Stimulated activated naive CD4-positive, alpha-beta T cell treated with Interleukin-2 at 50 U/mL for 16 hours (primary cell): ENCODE results near the gene PPP1R9A.

Source experiments
- DNase-seq: peaks from one replicate; lab custom pipeline; 2025; lab: John Stamatoyannopoulos, UW

The PPP1R9A gene

DNA sequence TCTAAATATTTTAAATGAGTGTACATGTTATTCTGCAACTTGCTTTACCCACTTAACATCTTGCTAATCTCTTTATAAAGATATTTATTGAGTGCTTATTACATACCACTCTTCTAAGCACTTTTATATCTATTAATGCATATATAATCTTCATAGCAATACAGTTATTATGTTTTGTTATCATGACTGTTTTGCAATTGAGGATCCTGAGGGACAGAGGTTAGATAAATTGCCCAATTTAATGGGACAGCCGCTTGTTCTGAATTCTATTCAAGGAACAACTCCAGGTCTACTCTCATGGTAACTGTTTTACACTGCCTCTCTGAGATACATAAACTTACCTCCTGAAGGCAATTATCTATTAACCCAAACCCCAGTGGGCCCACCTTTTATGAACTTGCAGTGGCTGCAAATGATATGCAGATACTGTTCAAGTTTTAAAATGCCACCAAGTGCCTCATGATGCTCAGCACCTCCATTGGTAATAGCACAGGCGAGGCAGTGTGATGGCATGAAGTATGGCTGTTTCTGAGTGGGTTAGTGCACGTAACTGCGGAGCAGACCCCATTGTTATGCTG lies 356.5 kb downstream of the PPP1R9A start:
- no peak for DNase-seq

DNA sequence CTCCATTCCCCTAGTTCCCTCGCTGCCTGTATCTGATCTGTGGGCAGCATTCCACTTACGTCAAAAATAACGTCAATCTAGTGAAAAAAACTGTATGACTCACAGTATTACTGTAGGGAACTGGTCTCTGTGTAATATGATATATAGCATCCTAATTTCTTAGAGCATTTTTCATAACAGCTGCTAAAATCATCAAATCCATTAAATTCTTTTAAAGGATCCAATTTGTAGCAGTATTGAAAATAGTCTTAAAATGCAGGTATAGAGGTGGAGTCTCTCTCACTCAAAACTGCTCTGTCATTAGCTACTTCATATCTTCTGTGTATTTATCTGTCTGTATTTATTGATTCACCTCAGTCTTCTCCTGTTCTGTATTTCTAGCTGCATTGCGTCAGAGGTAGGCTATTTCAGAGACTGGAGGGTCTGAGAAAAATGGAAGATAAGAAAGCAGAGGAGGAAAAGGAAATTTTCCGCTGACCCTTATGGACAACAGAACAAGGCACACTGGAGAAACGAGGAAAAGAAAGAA lies 357.0 kb downstream of the PPP1R9A start:
- no peak for DNase-seq

DNA sequence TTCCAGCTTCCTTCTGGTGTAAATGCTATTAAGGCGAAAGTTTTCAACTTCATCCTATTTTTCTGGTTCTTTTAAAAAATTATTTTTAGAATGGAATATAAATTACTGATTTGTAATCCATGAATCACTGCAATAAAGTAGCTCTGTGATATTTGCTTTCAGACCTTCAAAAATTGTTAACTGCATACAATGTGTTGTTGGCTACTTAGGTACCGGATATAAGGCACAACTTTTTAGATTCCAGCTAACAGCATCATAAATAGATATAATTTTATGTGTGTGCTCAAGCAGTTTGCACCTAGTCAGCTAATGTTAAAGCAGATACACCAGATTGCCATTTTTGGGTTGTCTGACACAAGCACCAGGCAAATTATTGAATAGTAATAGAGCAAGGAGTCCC lies 358.2 kb downstream of the PPP1R9A start:
- no peak for DNase-seq

DNA sequence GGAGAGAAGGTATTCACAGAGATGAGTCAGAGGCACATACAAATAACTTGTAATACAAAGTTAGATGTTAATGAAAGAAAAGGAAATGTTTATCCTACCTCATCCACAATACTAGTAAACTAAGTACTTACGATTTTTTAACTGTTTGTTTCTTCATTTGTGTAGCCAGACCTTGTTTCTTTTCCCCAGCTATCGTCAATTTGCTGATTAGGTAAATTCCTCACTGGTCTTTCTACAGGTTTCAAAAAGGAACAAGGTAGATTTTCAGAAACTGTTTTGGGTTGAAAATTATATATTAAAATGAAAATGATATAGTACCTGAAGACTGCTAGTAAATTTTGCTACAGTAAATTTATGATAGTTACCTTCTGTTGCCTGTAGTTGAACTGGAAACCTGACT lies 360.4 kb downstream of the PPP1R9A start:
- no peak for DNase-seq

DNA sequence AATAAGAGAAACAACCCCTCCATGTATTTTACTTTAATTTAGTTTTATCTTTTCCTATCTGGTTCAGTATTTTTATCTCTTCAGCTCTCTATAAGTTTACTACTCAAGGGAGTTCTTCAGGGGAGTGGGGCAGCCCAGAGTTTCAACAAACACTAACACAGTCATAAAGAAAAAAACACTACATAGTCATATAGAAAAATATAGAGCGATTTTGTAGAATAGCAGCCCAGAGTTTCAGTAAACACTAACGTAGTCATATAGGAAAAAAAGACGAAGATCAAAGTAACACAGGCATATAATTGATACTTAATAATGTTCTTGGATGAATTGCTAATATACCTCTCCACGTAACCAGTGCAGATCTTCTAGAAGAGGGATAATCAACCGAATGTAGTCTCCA lies 362.2 kb downstream of the PPP1R9A start:
- no peak for DNase-seq

DNA sequence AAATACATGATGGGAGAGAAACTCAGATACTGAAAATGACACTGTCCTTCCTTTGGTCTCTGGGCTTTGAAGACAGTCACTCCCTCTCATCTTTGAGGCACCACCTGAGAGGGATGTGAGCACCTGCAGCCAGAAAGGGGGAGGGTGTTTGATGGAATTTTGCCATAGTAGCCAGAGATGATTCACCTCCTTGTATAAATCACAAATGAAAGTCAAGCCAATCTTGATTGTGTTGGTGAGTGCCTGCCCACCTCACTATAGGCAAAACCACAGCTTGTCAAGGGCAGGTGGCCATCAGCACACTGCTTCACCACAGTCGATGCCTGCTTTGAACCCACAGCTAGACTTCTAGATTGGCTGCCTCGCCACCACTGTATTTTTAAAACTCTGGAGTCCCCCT lies 368.7 kb downstream of the PPP1R9A start:
- DNase-seq, result no peak

DNA sequence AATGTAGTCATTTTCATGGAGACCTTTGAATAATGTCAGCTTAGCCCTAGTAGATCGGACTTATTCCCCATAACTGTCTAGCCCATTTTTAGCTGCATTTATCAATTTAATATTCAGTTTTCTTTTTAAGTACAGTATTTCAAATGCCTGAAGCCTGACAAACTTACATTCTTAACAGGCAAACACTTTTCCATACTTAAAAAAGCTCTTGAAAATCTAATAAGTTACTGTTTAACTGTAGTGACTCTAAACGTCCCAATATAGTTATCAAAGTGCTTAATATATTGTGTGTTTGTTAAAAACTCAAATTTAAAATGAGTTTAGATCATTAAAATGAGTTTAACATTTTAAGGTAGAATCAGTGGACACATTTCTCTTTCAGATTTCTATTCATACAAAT lies 372.0 kb downstream of the PPP1R9A start:
- no peak for DNase-seq

DNA sequence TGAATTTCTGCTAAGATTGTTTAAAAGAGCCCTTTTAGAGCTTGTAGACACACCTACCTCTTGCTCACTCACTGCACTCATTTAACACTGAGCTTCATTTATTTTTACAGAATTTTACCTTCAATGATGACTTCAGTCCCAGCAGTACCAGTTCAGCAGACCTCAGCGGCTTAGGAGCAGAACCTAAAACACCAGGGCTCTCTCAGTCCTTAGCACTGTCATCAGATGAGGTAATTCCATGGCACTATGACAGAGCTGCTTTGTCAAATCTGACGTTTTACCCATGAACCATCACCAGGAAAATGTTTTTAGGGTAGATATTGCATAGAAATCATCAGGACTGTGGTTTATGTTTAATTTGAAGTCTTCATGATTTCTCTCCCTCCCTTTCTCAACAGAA lies 378.7 kb downstream of the PPP1R9A start:
- no peak for DNase-seq

DNA sequence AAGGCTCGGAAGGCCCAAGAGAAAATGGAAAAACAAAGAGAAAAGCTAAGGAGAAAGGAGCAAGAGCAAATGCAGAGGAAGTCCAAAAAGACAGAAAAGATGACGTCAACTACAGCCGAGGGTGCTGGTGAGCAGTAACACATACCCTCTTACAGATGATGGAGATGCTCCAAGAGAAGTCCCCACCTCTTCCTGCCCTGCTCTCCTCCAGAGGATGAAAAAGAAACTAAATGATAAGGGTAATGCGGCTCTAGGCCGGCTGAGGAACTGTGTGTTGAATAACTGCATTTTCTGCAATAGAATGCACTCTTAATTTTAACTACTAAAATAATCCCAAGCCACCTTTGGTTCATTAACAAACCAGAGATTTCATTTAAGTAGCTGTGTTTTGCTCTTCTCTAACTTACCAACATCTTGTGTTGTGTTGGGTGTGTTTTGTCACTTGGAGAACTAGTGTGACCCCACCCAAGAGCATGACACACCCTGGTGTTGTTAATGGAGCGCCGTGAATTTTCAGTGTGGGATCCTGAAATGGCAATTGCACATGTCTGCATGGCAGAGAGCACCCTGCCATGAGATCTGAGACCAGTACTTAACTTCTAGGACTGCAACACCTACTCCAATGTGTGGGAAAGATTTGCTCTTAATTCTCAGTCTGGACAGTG lies 382.9 kb downstream of the PPP1R9A start:
- no peak for DNase-seq

DNA sequence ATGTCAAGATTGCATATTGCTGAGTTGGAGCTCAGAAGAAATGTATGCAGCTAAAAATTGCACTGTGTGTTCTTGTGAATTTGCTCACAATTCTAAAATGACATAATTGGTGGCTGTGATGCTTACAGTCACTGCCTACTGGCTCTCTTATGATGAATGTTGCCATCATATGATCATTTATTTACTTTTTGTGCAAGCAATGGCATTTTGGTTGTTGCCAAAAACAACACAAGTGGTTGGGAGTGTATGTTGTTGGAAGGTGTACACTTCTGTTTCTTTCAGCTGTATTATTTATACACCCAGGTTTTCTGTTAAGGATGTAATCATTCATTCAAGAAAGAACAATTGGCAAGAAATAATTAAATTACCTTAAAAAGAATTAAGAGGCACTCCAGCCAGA lies 388.0 kb downstream of the PPP1R9A start:
- no peak for DNase-seq

DNA sequence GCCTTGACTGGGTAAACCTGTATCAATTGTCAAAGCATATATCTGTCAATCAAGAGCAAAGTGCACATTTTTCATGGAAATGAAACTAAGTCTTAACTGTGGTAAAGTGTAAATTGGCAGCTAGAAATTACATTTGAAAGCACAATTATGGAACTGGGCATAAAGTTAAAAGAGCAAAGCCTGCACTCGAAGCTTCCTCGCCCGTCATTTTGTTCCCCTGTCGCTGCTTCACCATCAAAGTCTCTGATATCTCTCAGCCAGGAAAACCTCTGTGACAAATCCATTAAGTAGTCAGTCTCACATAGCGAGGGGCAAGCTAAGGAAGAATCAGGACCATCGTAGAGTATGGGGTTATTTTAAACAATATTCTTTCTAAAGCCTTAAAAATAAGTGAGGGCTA lies 389.1 kb downstream of the PPP1R9A start:
- no peak for DNase-seq

DNA sequence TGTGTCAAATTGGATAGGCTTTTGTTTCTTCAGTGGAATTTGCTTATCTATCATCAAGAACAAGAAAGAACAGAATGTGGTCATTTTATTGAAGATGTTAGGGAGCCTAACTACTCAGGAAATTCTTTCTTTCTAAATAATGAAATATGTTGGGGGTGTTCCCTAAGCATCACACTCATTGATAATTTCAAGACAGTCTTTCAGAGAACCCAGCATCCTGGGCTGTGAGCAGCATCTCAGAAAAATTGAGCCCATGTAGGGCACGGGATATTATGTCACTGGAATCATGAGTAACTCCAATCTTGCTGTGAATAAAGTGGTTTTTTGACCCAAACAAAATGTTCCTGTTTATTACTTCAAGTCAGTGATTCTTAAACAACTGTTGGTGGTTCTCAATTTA lies 389.6 kb downstream of the PPP1R9A start:
- no peak for DNase-seq

DNA sequence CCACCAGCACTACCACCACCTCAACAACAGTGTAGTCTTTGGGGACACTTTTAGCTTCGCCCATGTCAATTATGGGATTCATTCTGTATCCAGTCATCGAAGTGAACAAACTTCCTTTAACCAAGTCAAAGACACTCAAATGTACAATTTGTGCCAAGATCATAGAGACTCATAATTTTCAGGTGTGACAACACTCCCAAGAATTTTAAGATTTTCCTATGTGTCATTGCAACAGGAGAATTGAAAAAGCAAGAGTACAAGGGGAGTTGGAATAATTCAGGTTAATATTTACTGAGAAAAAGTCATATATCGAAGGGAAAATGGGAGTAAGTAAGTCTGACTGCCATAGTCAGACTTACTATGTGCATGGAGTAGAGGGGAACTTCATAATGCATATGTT lies 390.7 kb downstream of the PPP1R9A start:
- DNase-seq, result no peak

DNA sequence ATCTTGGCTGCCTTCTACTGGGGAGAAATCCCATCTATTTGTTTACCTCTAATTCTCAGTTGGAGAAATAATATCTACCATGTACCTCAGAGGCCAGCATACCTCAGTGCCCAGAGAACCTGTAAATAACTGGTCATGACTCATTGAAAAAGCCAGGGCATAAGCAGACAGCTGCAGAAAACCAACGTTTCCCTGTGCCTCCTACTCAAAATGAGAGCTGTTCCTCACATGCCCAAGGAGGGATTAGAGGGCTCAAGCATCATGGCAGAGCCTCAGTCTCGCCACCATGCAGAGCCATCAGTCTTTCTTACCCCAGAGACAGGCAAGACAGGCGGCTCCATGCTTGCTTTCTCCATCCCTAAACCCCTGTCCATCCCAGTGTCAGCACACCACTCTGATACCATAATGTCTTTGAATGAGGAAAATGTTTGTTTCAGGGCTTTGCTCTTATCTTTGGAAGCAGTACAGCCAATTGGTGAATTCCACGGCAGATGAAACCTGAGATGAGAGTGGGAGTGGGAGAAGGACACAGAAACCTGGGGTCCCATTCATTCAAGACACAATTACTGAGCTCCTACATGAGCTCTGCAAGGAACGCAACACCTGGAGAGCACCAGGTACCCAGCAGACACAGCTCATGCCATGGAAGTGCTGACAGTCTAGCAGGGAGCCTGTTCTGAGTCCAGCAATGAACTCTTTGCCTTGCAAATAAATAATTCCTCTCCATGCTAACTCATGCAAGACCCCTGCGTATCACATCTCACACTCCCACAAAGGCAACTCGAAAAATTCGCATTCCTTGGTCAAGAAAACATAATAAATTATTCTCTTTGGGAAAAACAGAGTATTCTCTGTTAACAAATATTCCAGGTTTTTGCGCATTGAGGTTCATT lies 395.9 kb downstream of the PPP1R9A start:
- no peak for DNase-seq

DNA sequence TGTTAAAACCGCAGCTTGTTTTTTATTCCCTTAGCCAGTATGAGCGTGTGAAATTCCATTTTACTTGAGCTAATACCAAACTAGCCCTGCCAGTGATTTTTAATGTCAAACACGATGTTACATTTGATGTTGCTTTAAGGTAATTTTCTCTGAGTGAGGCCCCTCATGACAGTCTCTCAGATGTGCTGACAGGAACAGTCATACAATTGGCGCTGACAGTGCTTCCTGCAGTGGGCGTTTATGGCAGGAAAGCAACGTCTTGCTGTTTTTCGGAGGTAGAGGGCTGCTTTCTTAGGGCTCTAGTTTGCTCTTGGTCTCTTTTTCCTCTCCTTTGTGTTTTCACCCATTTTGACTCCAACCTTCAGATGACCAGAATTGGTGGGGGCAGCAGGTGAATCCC lies 397.6 kb downstream of the PPP1R9A start:
- no peak for DNase-seq

DNA sequence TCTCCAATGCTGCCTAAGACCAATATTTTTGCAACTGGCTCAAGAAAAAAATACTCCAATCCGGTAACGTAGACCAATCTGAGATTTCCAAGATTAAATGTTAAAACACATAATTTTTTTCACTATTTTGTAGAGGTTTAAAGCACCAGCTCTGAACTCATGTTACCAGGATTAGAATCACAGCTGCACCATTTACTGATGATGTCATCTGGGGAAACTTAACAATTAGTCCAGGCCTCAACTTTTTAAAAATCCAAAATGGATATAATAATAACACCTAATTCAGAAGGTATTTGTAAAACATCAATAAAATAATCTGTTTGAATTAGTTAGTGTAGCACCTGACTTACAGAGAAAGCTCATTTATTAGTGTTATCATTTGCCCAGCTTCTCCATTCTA lies 402.6 kb downstream of the PPP1R9A start:
- no peak for DNase-seq

DNA sequence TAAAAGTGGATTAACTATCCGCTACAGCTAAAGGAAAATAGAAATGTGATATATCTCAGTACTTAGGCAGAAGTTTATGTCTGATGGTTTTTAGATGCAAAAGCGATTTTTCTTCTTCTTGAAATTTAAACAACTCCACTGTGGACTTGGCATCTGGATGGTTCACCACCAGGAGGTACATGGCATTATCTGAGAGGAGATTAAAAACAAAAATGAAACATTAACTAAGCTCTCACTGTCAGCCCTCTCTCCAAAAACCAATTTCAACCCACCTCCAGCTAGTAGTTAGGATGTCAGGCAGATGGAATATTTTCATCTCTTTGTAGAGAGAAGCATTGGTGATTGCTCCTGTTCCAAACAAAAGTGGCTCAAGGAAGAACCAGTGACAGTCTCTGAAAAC lies 404.0 kb downstream of the PPP1R9A start:
- DNase-seq, result no peak

DNA sequence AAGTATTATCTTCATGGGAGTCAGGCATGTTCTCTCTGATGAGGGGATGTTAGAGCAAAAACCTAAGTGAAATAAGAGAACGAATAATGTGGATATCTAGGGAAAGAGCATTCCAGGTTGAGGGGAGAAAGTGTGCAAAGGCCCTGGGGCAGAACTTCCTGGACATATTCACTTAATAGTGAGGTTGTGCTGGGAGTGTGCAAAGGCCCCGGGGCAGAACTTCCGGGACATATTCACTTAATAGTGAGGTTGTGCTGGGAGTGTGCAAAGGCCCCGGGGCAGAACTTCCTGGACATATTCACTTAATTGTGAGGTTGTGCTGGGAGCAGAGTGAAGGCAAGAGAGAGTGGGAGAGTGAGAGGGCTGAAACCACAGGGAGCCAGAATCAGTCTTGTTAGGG lies 405.2 kb downstream of the PPP1R9A start:
- no peak for DNase-seq

DNA sequence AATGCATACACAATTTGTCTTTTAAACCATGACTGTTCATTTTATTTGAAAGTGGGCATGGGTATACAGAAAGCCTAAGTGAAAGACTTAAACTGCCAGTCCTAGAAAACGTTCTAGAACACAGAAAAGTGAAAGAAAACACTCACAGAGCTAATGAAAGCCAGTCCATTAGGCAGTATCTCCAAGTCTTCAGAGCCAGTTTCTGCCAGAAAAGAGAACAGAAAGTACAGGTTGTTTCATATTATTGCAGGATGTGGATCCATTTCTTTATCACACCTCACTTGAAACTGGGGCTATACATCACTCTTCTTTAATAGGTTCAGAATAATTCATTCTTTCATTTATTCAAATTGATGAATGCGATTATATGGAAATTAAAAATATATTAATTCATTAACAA lies 409.2 kb downstream of the PPP1R9A start:
- no peak for DNase-seq

DNA sequence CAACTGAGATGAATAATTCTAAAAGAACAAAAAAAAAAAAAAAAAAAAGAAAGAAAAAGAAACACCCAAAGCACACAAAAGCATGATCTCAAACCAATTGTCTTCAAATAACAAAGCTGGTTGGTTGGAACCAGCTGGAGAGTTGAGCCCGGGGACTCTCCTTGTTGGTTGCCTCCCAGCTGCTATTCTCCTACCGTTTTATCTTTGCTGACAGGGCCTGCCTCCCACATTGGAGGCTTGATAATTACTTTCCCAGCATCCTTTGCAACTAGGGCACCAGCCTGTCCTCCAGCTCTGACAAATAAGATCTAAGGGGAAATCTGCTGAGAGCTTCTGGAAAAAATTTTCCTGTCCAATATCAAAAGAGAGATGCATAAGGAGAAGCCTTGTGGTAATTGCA lies 410.2 kb downstream of the PPP1R9A start:
- no peak for DNase-seq

DNA sequence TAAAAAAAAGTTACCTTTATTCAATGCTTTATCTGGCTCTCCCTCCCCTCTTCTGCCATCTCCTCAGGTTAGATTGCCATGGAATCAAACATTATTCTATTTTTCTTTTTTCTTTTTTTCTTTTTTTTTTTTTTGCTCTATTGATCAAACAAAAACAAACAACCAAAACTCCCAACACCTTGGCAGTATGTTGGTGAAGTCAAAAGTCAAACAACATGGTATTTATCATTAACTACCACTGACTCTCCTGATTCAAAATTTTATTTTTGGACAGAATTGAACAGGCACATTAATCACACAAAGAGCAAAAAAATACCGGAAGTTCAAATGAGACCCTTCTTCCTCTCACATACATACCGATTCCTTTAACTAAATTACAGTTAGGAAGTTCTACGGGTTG lies 410.6 kb downstream of the PPP1R9A start:
- DNase-seq, result no peak

DNA sequence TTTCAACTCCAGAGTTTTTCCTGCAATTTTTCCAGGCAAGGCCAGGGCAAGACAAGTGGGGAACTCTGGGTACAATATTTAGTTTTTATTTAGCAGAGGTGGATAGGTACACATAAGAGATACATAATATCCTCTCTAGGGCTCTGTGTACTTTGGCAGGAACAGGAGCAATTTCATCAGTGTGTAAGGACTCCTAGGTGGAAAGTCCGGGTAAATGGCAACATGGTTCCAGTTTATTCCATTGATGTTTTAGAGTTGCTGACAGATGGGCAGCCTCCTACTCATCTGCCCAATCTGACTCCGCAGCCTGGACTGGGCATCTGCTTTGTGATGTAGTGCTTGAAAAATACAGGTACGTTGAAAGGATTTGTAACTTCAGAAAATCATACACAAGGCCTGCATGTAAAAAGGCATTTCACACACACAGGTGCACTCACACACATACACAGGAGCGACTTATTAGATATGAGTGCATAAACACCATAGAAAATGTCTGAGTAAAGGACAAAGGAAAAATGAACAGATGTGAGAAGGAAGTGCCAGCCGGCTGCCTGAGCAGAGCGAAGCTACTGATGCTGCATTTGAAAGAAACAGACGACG lies 411.2 kb downstream of the PPP1R9A start:
- no peak for DNase-seq

DNA sequence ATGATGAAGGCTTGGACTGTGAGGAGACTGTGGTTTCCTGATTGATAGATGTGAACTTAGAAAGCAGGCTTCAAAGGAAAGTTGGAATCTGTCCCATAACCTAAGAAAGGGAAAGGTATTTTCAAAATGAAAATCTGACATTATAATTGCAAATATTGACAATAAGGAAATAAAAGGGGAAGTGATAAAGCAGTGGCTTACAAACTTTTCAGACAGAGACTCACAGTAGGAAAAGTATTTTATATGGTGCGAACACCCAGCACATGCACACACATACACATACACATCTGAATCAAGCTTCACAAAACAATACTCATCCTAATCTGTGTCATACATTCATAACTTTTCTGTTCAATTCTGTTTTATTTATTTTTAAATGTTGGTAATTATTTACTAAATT lies 412.2 kb downstream of the PPP1R9A start:
- no peak for DNase-seq
